NT2/D1 (cell line): ENCODE results near the gene WDHD1.

Experiments
- YY1 ChIP-seq: IDR thresholded peaks from 2 replicates; pipeline ENCODE4 v1.6.1; 2011; ENCODE audit not compliant: insufficient read length, insufficient read depth
- ZNF274 ChIP-seq: IDR thresholded peaks from 2 replicates; pipeline ENCODE4 v1.6.1; 2011; ENCODE audit warnings: mild to moderate bottlenecking, low read depth, low read length

GRCh38 chr14:54979039-54979438 lies 47.9 kb downstream of the WDHD1 start:
- TF ChIP-seq YY1, result no peak
- no peak for TF ChIP-seq ZNF274
